HepG2 (cell line): Measurements from ENCODE around the gene CISD3. TPM values are rescaled to one million over a fixed set of nuclear protein-coding genes. Genes with fewer than 3 reads are reported as not detected.

Source experiments
- ARID2 ChIP-seq: sonication (generic); formaldehyde crosslinking; IDR thresholded peaks from 2 replicates; pipeline ENCODE4 v1.8.1; 2022; ENCODE audit warnings: mild to moderate bottlenecking, missing genetic modification reagents, borderline replicate concordance
- FOXJ3 ChIP-seq: sonication (generic); formaldehyde crosslinking; IDR thresholded peaks from 2 replicates; pipeline ENCODE4 v1.4.0; 2020; ENCODE audit warnings: missing genetic modification reagents, mild to moderate bottlenecking, borderline replicate concordance
- FOXK1 ChIP-seq: sonication (generic); formaldehyde crosslinking; IDR thresholded peaks from 2 replicates; pipeline ENCODE4 v1.4.0; 2020; ENCODE audit warnings: low read depth, missing genetic modification reagents, borderline replicate concordance
- HOXA3 ChIP-seq: sonication (generic); formaldehyde crosslinking; IDR thresholded peaks from 2 replicates; pipeline ENCODE4 v1.5.0; 2020; ENCODE audit warnings: missing genetic modification reagents
- RORA ChIP-seq: sonication (generic); formaldehyde crosslinking; IDR thresholded peaks from 2 replicates; pipeline ENCODE4 v1.5.0; 2020; ENCODE audit warnings: mild to moderate bottlenecking, missing genetic modification reagents, moderate library complexity
- U2AF2 ChIP-seq: fragments of 200-400 bp; formaldehyde crosslinking; IDR thresholded peaks from 2 replicates; pipeline ENCODE4 v1.6.1; 2017; ENCODE audit warnings: low read depth, mild to moderate bottlenecking, low read length
- XBP1 ChIP-seq: sonication (generic); formaldehyde crosslinking; IDR thresholded peaks from 2 replicates; pipeline ENCODE4 v1.5.0; 2020; ENCODE audit warnings: missing genetic modification reagents
- YEATS4 ChIP-seq: sonication (generic); formaldehyde crosslinking; IDR thresholded peaks from 2 replicates; pipeline ENCODE4 v1.4.0; 2020; ENCODE audit warnings: missing genetic modification reagents, borderline replicate concordance
- ZBTB33 ChIP-seq: sonication (generic); formaldehyde crosslinking; IDR thresholded peaks from 2 replicates; pipeline ENCODE4 v1.4.0; 2020; ENCODE audit warnings: missing genetic modification reagents
- ZHX2 ChIP-seq, 2 experiments: sonication (generic) in 1 of 2; formaldehyde crosslinking in 1 of 2; IDR thresholded peaks; 2 replicates each; pipeline versions ENCODE4 v1.6.1 to v1.9.0; 2014 to 2022; ENCODE audit warnings: antibody characterized with exemption in 1 of 2, borderline replicate concordance in 1 of 2, inconsistent platforms in 1 of 2, low read depth in 1 of 2, missing genetic modification reagents in 1 of 2
- ZNF784 ChIP-seq: sonication (generic); formaldehyde crosslinking; IDR thresholded peaks from 2 replicates; pipeline ENCODE4 v1.5.1; 2020; ENCODE audit warnings: missing genetic modification reagents, mild to moderate bottlenecking, borderline replicate concordance
- polyA plus RNA-seq, 8 experiments: library from polyadenylated mRNA; depleted of rRNA in 3 of 8; stranded (reverse) in 7 of 8; unstranded in 1 of 8; fragments of >200 nt; fragmentation: Illumina TruSeq in 4 of 8; extraction: Trizol in 4 of 8; gene quantifications; 2 replicates each; pipeline versions ENCODE4 v1.2.1 to v1.2.3, GENCODE V29; 2011 to 2016; ENCODE audit warnings: low read depth in 4 of 8, missing spikeins in 1 of 8, mixed read lengths in 1 of 8; ENCODE audit not compliant: insufficient read depth in 1 of 8
- total RNA-seq, 5 experiments: library from RNA; depleted of rRNA; stranded (reverse); fragments of >200 nt; fragmentation: Illumina TruSeq; extraction: Trizol; gene quantifications; 2 replicates each; pipeline ENCODE4 v1.2.3, GENCODE V29; 2016; ENCODE audit warnings: low read depth in 1 of 5

Gene CISD3
- total and polyA plus RNA-seq, 2 of the 13 experiments (the other 11 are each of a cell fraction or from before 2014, with no cell fraction given), result 30.0 to 34.1 TPM

- TF ChIP-seq ZBTB33 (CRISPR knock-in tag) (no peak), YEATS4 (peak; percentile 40; the same call in 1 of the 2 replicates), U2AF2 (0 out of 2 replicates have a peak, but pooled peaks have one; percentile 24), ARID2 (peak; percentile 47; the same call in 1 of the 2 replicates), FOXJ3 (0 out of 2 replicates have a peak, but pooled peaks have one; percentile 43), FOXK1 (CRISPR knock-in tag) (no peak), ZHX2 (IDR thresholded peaks at IDR 0.05; ENCODE audit: low read depth) (no peak), ZHX2 (CRISPR knock-in tag; IDR thresholded peaks at IDR 0.05; ENCODE audit: borderline replicate concordance) (peak; percentile 23; the same call in 1 of the 2 replicates), XBP1 (0 out of 2 replicates have a peak, but pooled peaks have one; percentile 3), RORA (CRISPR knock-in tag) (no peak), ZNF784 (CRISPR knock-in tag) (no peak), HOXA3 (CRISPR knock-in tag) (peak; percentile 41)
Observed at GRCh38 chr17:38704606-38705522, 25.3 kb upstream of the CISD3 start, which contains the start of gene MLLT6 (continued).
